Frontal cortex (tissue), 4 donors: Measurements from ENCODE around the gene PCDHGB4. TPM values are rescaled to one million over a fixed set of nuclear protein-coding genes. Genes with fewer than 3 reads are reported as not detected.
A peak's percentile ranks its signal among the peaks of the same experiment; 100 is the strongest.
"Not testable (repeated sequence)": the region's sequence is repeated elsewhere in the genome, so short reads cannot be mapped to it uniquely, and the experiment has no call there.

Experiments
- DNase-seq, 2 donors: peaks; one replicate each; pipeline ENCODE4 v3.0.0; 2012; ENCODE audit warnings: low spot score in 2 of 2
- FAIRE-seq: peaks from 2 replicates; lab custom pipeline; 2012; peaks lifted over from hg19 to GRCh38; lab: Jason Lieb, UNC
- total RNA-seq: library from RNA; depleted of rRNA; stranded (reverse); fragments of >200 nt; gene quantifications from one replicate; pipeline ENCODE4 v1.2.3, GENCODE V29; 2014
- donor health status: control.
- donor health status: control.
- donor health status: control.

Gene PCDHGB4
- total RNA-seq, 1 donor from 2014 or later: 8.6 TPM

GRCh38 chr5:141420855-141421488, 33.5 kb downstream of the PCDHGB4 start, which contains the start of gene PCDHGA11:
PCDHGA11 (plus strand) TSS chr5:141421051; CDS start chr5:141421228, 177 bp downstream.
- FAIRE-seq: no peak
- no peak for DNase-seq

GRCh38 chr5:141421489-141421855, 34.0 kb downstream of the PCDHGB4 start:
- FAIRE-seq: no peak
- DNase-seq: no peak

DNA sequence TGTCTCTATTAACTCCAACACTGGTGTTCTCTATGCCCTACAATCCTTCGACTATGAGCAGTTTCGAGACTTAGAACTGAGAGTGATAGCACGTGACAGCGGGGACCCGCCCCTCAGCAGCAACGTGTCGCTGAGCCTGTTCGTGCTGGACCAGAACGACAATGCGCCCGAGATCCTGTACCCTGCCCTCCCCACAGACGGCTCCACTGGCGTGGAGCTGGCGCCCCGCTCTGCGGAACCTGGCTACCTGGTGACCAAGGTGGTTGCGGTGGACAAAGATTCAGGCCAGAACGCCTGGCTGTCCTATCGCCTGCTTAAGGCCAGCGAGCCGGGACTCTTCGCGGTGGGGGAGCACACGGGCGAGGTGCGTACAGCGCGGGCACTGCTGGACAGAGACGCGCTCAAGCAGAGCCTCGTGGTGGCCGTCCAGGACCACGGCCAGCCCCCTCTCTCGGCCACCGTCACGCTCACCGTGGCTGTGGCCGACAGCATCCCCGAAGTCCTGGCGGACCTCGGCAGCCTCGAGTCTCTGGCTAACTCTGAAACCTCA, 35.3 kb downstream of the PCDHGB4 start:
- DNase-seq: no peak
- no peak for FAIRE-seq

DNA sequence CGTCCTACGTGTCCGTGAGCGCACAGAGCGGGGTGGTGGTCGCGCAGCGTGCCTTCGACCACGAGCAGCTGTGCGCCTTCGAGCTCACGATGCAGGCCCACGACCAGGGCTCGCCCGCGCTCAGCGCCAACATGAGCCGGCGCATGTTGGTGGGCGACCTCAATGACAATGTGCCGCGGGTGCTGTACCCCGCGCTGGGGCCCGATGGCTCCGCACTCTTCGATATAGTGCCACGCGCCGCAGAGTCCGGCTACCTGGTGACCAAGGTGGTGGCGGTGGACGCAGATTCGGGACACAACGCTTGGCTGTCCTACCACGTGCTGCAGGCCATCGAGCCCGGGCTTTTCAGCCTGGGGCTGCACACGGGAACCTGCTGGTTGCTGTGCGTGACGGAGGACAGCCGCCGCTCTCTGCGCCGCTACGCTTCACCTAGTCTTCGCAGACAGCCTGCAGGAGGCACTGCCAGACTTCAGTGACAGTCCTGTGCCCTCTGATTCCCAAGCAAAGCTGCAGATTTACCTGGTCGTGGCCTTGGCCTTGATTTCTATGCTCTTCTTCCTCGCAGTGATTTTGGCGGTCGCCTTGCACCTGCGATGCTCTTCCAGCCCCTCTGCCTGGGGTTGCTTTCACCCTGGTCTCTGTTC, 40.4 kb downstream of the PCDHGB4 start:
- no peak for DNase-seq
- FAIRE-seq: no peak

- no peak for FAIRE-seq
- peak; percentile 48 to 68 for DNase-seq
These were observed 43.0 kb downstream of the PCDHGB4 start, which contains the start of gene PCDHGA12 for GRCh38 chr5:141430332-141431113. PCDHGA12 (plus strand) TSS chr5:141430507; CDS start chr5:141430760, 253 bp downstream.

DNA sequence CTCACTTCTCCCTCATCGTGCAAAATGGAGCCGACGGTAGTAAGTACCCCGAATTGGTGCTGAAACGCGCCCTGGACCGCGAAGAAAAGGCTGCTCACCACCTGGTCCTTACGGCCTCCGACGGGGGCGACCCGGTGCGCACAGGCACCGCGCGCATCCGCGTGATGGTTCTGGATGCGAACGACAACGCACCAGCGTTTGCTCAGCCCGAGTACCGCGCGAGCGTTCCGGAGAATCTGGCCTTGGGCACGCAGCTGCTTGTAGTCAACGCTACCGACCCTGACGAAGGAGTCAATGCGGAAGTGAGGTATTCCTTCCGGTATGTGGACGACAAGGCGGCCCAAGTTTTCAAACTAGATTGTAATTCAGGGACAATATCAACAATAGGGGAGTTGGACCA, 43.8 kb downstream of the PCDHGB4 start:
- peak in 1 of 2 donors; percentile 23 for DNase-seq
- no peak for FAIRE-seq

GRCh38 chr5:141432308-141432707, 44.8 kb downstream of the PCDHGB4 start:
- DNase-seq, FAIRE-seq: not testable (repeated sequence)

GRCh38 chr5:141432726-141433125, 45.2 kb downstream of the PCDHGB4 start:
- FAIRE-seq, DNase-seq: not testable (repeated sequence)

- FAIRE-seq: no peak
- DNase-seq: no peak
These were observed 46.5 kb downstream of the PCDHGB4 start for GRCh38 chr5:141434006-141434405.

GRCh38 chr5:141437221-141437620, 49.7 kb downstream of the PCDHGB4 start:
- FAIRE-seq: no peak
- no peak for DNase-seq

DNA sequence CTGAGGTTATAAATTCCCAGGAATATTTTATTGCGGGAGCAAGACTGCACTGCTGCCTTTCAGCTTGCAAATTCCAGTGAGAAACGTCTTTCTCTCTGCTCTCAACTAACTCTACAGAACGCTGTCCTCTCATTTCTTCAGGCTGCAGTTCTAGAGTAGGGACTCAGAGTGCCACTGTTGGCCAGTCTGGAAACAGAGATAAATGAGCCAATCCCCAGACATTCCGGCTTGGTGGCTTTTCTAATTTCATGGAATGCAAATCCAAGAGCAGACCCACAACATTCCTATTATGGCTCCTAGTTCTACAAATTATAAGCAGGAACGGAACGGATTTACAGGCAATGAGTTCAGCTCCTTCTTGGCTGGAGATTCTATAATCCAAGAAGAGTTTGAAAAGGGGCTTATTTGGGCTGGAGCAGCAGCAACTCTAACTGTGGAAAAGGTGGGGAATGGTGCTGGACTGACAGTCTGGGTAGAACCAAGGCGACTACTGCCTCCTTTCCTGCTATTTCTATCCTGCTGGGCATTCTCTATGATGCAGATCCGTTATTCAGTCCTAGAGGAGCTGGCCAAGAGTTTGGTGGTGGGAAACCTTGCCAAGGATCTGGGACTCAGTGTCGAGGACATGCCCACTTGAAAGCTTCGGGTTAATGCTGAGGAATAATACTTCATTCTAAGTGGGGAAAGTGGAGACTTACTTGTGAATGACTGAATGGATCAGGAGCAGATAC, 52.1 kb downstream of the PCDHGB4 start:
- no peak for FAIRE-seq
- DNase-seq: no peak

Other genes starting within 250 kb of the PCDHGB4 start
- 3.3 TPM for gene PCDHB6, start 237.6 kb upstream of the PCDHGB4 start, total RNA-seq
- gene PCDHB7, start 215.1 kb upstream of the PCDHGB4 start, total RNA-seq: 9.8 TPM
- gene PCDHB8, start 209.9 kb upstream of the PCDHGB4 start, total RNA-seq: 7.7 TPM
- gene PCDHB16, start 205.3 kb upstream of the PCDHGB4 start, total RNA-seq: 5.3 TPM
- gene PCDHB9, start 200.5 kb upstream of the PCDHGB4 start, total RNA-seq: 4.9 TPM
- gene PCDHB10, start 195.3 kb upstream of the PCDHGB4 start, total RNA-seq: 13.9 TPM
- gene PCDHB11, start 188.1 kb upstream of the PCDHGB4 start, total RNA-seq: 13.0 TPM
- 12.6 TPM for gene PCDHB12, start 179.0 kb upstream of the PCDHGB4 start, total RNA-seq
- gene PCDHB13, start 173.8 kb upstream of the PCDHGB4 start, total RNA-seq: 6.1 TPM
- gene PCDHB14, start 164.4 kb upstream of the PCDHGB4 start, total RNA-seq: 12.6 TPM
- 18.3 TPM for gene PCDHB15, start 142.3 kb upstream of the PCDHGB4 start, total RNA-seq
- gene SLC25A2, start 83.6 kb upstream of the PCDHGB4 start, total RNA-seq: not detected
- 119 TPM for gene TAF7, start 66.9 kb upstream of the PCDHGB4 start, total RNA-seq
- 3.3 TPM for gene PCDHGA1, start 57.2 kb upstream of the PCDHGB4 start, total RNA-seq
- gene PCDHGA2, start 48.9 kb upstream of the PCDHGB4 start, total RNA-seq: 4.5 TPM
- 4.1 TPM for gene PCDHGA3, start 43.9 kb upstream of the PCDHGB4 start, total RNA-seq
- 6.1 TPM for gene PCDHGB1, start 37.6 kb upstream of the PCDHGB4 start, total RNA-seq
- gene PCDHGA4, start 32.7 kb upstream of the PCDHGB4 start, total RNA-seq: 5.7 TPM
- gene PCDHGB2, start 27.7 kb upstream of the PCDHGB4 start, total RNA-seq: 6.1 TPM
- 5.7 TPM for gene PCDHGA5, start 23.5 kb upstream of the PCDHGB4 start, total RNA-seq
- gene PCDHGB3, start 17.5 kb upstream of the PCDHGB4 start, total RNA-seq: 8.2 TPM
- 9.0 TPM for gene PCDHGA6, start 13.8 kb upstream of the PCDHGB4 start, total RNA-seq
- gene PCDHGA7, start 5.0 kb upstream of the PCDHGB4 start, total RNA-seq: 4.9 TPM
- 5.7 TPM for gene PCDHGA8, start 4.9 kb downstream of the PCDHGB4 start, total RNA-seq
- 13.0 TPM for gene PCDHGB5, start 10.2 kb downstream of the PCDHGB4 start, total RNA-seq
- 6.9 TPM for gene PCDHGA9, start 15.1 kb downstream of the PCDHGB4 start, total RNA-seq
- gene PCDHGB6, start 20.3 kb downstream of the PCDHGB4 start, total RNA-seq: 9.8 TPM
- gene PCDHGA10, start 25.3 kb downstream of the PCDHGB4 start, total RNA-seq: 9.8 TPM
- gene PCDHGB7, start 30.0 kb downstream of the PCDHGB4 start, total RNA-seq: 10.6 TPM
- gene PCDHGA11, start 33.4 kb downstream of the PCDHGB4 start, total RNA-seq: 10.6 TPM
- 3.7 TPM for gene PCDHGA12, start 42.8 kb downstream of the PCDHGB4 start, total RNA-seq
- gene PCDHGC3, start 88.3 kb downstream of the PCDHGB4 start, total RNA-seq: 20.8 TPM
- gene PCDHGC4, start 97.3 kb downstream of the PCDHGB4 start, total RNA-seq: 65.2 TPM
- gene PCDHGC5, start 101.4 kb downstream of the PCDHGB4 start, total RNA-seq: 4.9 TPM
- gene DIAPH1, start 231.3 kb downstream of the PCDHGB4 start, total RNA-seq: 22.4 TPM
- gene HDAC3, start 249.2 kb downstream of the PCDHGB4 start, total RNA-seq: 44.8 TPM
- 7.3 TPM for gene RELL2, start 249.3 kb downstream of the PCDHGB4 start, total RNA-seq